PC-3 (cell line): ENCODE data around the gene PRSS27. TPM values are rescaled to one million over a fixed set of nuclear protein-coding genes. Genes with fewer than 3 reads are reported as not detected.
"Not testable (repeated sequence)": the region's sequence is repeated elsewhere in the genome, so short reads cannot be mapped to it uniquely, and the experiment has no call there.

Experiments used
- ATAC-seq: fragments of 200-7000 bp; cut with Tn5 transposase; 2 replicates; pipeline ENCODE4 v1.9.1; 2020; ENCODE audit warnings: mild to moderate bottlenecking, moderate library complexity
- BruUV-seq: library from RNA; stranded (reverse); fragments of 400-500 nt; replicated peaks from 2 replicates; lab custom pipeline; 2021; lab: Mats Ljungman, UMichigan
- CTCF ChIA-PET: fragments of 300-600 bp; sonication (Branson Sonifier 250); formaldehyde crosslinking; loops from one replicate; lab custom pipeline; 2022; ENCODE audit warnings: antibody characterized with exemption; lab: Charles Lee
- POLR2A ChIA-PET: fragments of 300-600 bp; sonication (Branson Sonifier 250); formaldehyde crosslinking; loops from one replicate; lab custom pipeline; 2022; ENCODE audit warnings: antibody characterized with exemption; ENCODE audit not compliant: unreplicated experiment; lab: Charles Lee
- DNase-seq: peaks from one replicate; pipeline ENCODE4 v3.0.0-alpha.2; 2015
- H2AFZ ChIP-seq: fragments of 300-600 bp; sonication (generic); 2 replicates; pipeline ENCODE4 v1.6.0; 2016; ENCODE audit warnings: antibody characterized with exemption, low read length
- H3F3A ChIP-seq: fragments of 300-600 bp; sonication (generic); one replicate; pipeline ENCODE4 v1.6.0; 2017; ENCODE audit warnings: antibody characterized with exemption, low read length, control low read depth, mild to moderate bottlenecking; ENCODE audit not compliant: unreplicated experiment
- H3K27ac ChIP-seq: fragments of 300-600 bp; sonication (generic); 2 replicates; pipeline ENCODE4 v1.5.1; 2016; ENCODE audit warnings: mild to moderate bottlenecking, low read length
- H3K27me3 ChIP-seq: fragments of 300-600 bp; sonication (generic); 2 replicates; pipeline ENCODE4 v1.6.1; 2016; ENCODE audit warnings: low read length, mixed read lengths
- H3K36me3 ChIP-seq: fragments of 300-600 bp; sonication (generic); 2 replicates; pipeline ENCODE4 v1.6.1; 2016; ENCODE audit warnings: low read depth, mixed run types, low read length, mixed read lengths
- H3K4me1 ChIP-seq: fragments of 300-600 bp; sonication (generic); 2 replicates; pipeline ENCODE4 v1.5.1; 2016; ENCODE audit warnings: low read length; ENCODE audit not compliant: insufficient read depth
- H3K4me2 ChIP-seq: fragments of 300-600 bp; sonication (generic); 2 replicates; pipeline ENCODE4 v1.6.0; 2016; ENCODE audit warnings: low read length
- H3K4me3 ChIP-seq: fragments of 300-600 bp; sonication (generic); 2 replicates; pipeline ENCODE4 v1.5.1; 2016; ENCODE audit warnings: mild to moderate bottlenecking, low read length, mixed read lengths
- H3K79me2 ChIP-seq: fragments of 300-600 bp; sonication (generic); 2 replicates; pipeline ENCODE4 v1.6.1; 2017; ENCODE audit warnings: low read length, mixed read lengths
- H3K9ac ChIP-seq: fragments of 300-600 bp; sonication (generic); 2 replicates; pipeline ENCODE4 v1.6.0; 2016; ENCODE audit warnings: mild to moderate bottlenecking, low read length
- H3K9me2 ChIP-seq: fragments of 300-600 bp; sonication (generic); replicated peaks from 2 replicates; pipeline ENCODE4 v1.6.1; 2016; ENCODE audit warnings: mixed run types, low read length, mixed read lengths
- H3K9me3 ChIP-seq: fragments of 300-600 bp; sonication (generic); 2 replicates; pipeline ENCODE4 v1.6.1; 2016; ENCODE audit warnings: low read length, mixed read lengths
- H4K20me1 ChIP-seq: fragments of 300-600 bp; sonication (generic); 2 replicates; pipeline ENCODE4 v1.6.1; 2016; ENCODE audit warnings: low read length, mixed read lengths
- CTCF ChIP-seq: fragments of 300-600 bp; sonication (generic); conservative IDR thresholded peaks from 2 replicates; pipeline ENCODE4 v1.5.1; 2017; ENCODE audit warnings: antibody characterized with exemption, low read depth, mild to moderate bottlenecking, low read length
- EZH2 ChIP-seq: fragments of 300-600 bp; sonication (generic); IDR thresholded peaks from one replicate; pipeline ENCODE4 v1.6.1; 2017; ENCODE audit warnings: antibody characterized with exemption, mild to moderate bottlenecking, low read length; ENCODE audit not compliant: unreplicated experiment
- EZH2phosphoT487 ChIP-seq: fragments of 300-600 bp; sonication (generic); IDR thresholded peaks from 2 replicates; pipeline ENCODE4 v1.6.1; 2018; ENCODE audit warnings: mild to moderate bottlenecking, antibody characterized with exemption, low read length, borderline replicate concordance
- intact Hi-C: fragments of 100-400 bp; cut with micrococcal nuclease; formaldehyde crosslinking; loops from 2 replicates; pipeline ENCODE4 v1.9.0; 2023
- total RNA-seq: library from RNA; depleted of rRNA; stranded (reverse); fragments of >200 nt; gene quantifications from 2 replicates; pipeline ENCODE4 v1.2.3, GENCODE V29; 2014

PRSS27 gene
- total RNA-seq, 1 experiment from 2014 or later, result 1.2 TPM

GRCh38 chr16:2687531-2688308 lies 32.3 kb downstream of the PRSS27 start:
- Histone ChIP-seq H3K27me3 (no peaks in the 10 kb centered on the region), H4K20me1 (peaks cover 5% of the 10 kb centered on the region; the same call in 1 of the 2 replicates), H3K4me1 (no peaks in the 10 kb centered on the region), H3K27ac (no peak overlapping the region), H3K9ac (no peak overlapping the region), H3K4me2 (no peak overlapping the region), H3K9me2 (no peaks in the 10 kb centered on the region), H3K4me3 (no peak overlapping the region), H3F3A (no peaks in the 10 kb centered on the region), H3K36me3 (no peaks in the 10 kb centered on the region), H3K79me2 (peaks cover 62% of the 10 kb centered on the region), H3K9me3 (no peaks in the 10 kb centered on the region), H2AFZ (no peak overlapping the region)
- ATAC-seq (no peak), DNase-seq (no peak)
- BruUV-seq, result no TSS peak
- ChIA-PET CTCF (no interaction called here), POLR2A (no interaction called here)
- TF ChIP-seq CTCF (no peak), EZH2phosphoT487 (no peak), EZH2 (no peak)
- intact Hi-C loops, result no loop called here

- no peak overlapping the region for H3K27ac ChIP-seq
- peaks cover 62% of the 10 kb centered on the region for H3K79me2 ChIP-seq
- POLR2A ChIA-PET, result interaction anchor here (0.5 kb wide), 1 partner anchor 82 kb away, joined by 3 read pairs; no protein-coding TSS in a partner anchor
- CTCF ChIA-PET, result no interaction called here
- peaks cover 5% of the 10 kb centered on the region; the same call in 1 of the 2 replicates for H4K20me1 ChIP-seq
- no peaks in the 10 kb centered on the region for H3F3A ChIP-seq
- TF ChIP-seq EZH2, result no peak
- no peak for TF ChIP-seq CTCF
- TF ChIP-seq EZH2phosphoT487, result no peak
- ATAC-seq (no peak), DNase-seq (no peak)
- H3K9me3 ChIP-seq, result no peaks in the 10 kb centered on the region
- H3K4me1 ChIP-seq, result no peaks in the 10 kb centered on the region
- no TSS peak for BruUV-seq
- H3K36me3 ChIP-seq, result no peaks in the 10 kb centered on the region
- H3K27me3 ChIP-seq, result no peaks in the 10 kb centered on the region
- no peak overlapping the region for H2AFZ ChIP-seq
- H3K4me2 ChIP-seq, result no peak overlapping the region
- no peak overlapping the region for H3K9ac ChIP-seq
- no peak overlapping the region for H3K4me3 ChIP-seq
- intact Hi-C loops, result no loop called here
- no peaks in the 10 kb centered on the region for H3K9me2 ChIP-seq
These were observed 33.0 kb downstream of the PRSS27 start for GRCh38 chr16:2686912-2687507.

- BruUV-seq, H3K36me3 ChIP-seq, H3K27ac ChIP-seq, H3K4me3 ChIP-seq, POLR2A ChIA-PET, H3K9me3 ChIP-seq, H3K9ac ChIP-seq, CTCF ChIA-PET, ATAC-seq, H3K9me2 ChIP-seq, intact Hi-C loops, H3F3A ChIP-seq, H2AFZ ChIP-seq, H3K4me1 ChIP-seq, DNase-seq, H4K20me1 ChIP-seq, H3K27me3 ChIP-seq, H3K4me2 ChIP-seq: not testable (repeated sequence)
- H3K79me2 ChIP-seq, result peaks cover 62% of the 10 kb centered on the region
These were observed 33.9 kb downstream of the PRSS27 start for GRCh38 chr16:2686075-2686474.

- Histone ChIP-seq H3K79me2 (peaks cover 52% of the 10 kb centered on the region), H3K9ac (peak overlapping the region; percentile 98), H3K4me2 (peak overlapping the region; percentile 95), H3K4me1 (peaks cover 22% of the 10 kb centered on the region), H3K4me3 (peak overlapping the region; percentile 99), H3K27ac (peak overlapping the region; percentile 44; the same call in 1 of the 2 replicates)
- BruUV-seq, H3K36me3 ChIP-seq, H3K27me3 ChIP-seq, H4K20me1 ChIP-seq, CTCF ChIA-PET, H3K9me3 ChIP-seq, H3F3A ChIP-seq, H3K9me2 ChIP-seq, POLR2A ChIA-PET, H2AFZ ChIP-seq: not testable (repeated sequence)
- intact Hi-C loops, result loop anchor here (5.0 kb wide), 1 partner anchor 39 kb away; the partner anchor contains the start of gene PRSS27
- ATAC-seq (peak; percentile 1; the same call in 1 of the 2 replicates), DNase-seq (peak; percentile 8)
These were observed 37.0 kb downstream of the PRSS27 start for GRCh38 chr16:2683041-2683440.
